ENCODE measurements around the gene PFN3.

Gene PFN3

GRCh38 chr5:177437623-177438022 lies 37.2 kb upstream of the PFN3 start:
- DNase-seq = peak; percentile 12

- DNase-seq = no peak
Measured at GRCh38 chr5:177435847-177436536, 35.5 kb upstream of the PFN3 start.

GRCh38 chr5:177434942-177435738 lies 34.7 kb upstream of the PFN3 start:
- no peak for DNase-seq

- DNase-seq = no peak
Measured at GRCh38 chr5:177434437-177434836, 34.0 kb upstream of the PFN3 start.

- no peak for DNase-seq
Measured at GRCh38 chr5:177433658-177434217, 33.3 kb upstream of the PFN3 start.

GRCh38 chr5:177432839-177433657 lies 32.6 kb upstream of the PFN3 start:
- no peak for DNase-seq

GRCh38 chr5:177432143-177432838 lies 31.8 kb upstream of the PFN3 start:
- DNase-seq = no peak

GRCh38 chr5:177431317-177432142 lies 31.1 kb upstream of the PFN3 start:
- no peak for DNase-seq

- no peak for DNase-seq
Measured at GRCh38 chr5:177430972-177431316, 30.5 kb upstream of the PFN3 start.

GRCh38 chr5:177430140-177430951 lies 29.9 kb upstream of the PFN3 start:
- DNase-seq = no peak

GRCh38 chr5:177429248-177430040 lies 29.0 kb upstream of the PFN3 start:
- DNase-seq = no peak

GRCh38 chr5:177428574-177429217 lies 28.2 kb upstream of the PFN3 start:
- no peak for DNase-seq

- no peak for DNase-seq
Measured at GRCh38 chr5:177427919-177428573, 27.6 kb upstream of the PFN3 start.

- no peak for DNase-seq
Measured at GRCh38 chr5:177427211-177427822, 26.9 kb upstream of the PFN3 start.

GRCh38 chr5:177426566-177427210 lies 26.2 kb upstream of the PFN3 start, which contains the start of gene GRK6:
Gene GRK6, plus strand, starts transcription at chr5:177426676. Its CDS starts 170 bp downstream, at chr5:177426846.
- peak; percentile 31 for DNase-seq

GRCh38 chr5:177425801-177426565 lies 25.5 kb upstream of the PFN3 start:
- peak; percentile 99 for DNase-seq
